Right lobe of liver (tissue), 4 donors: ENCODE measurements around the gene METTL27.
"Not testable (repeated sequence)": the region's sequence is repeated elsewhere in the genome, so short reads cannot be mapped to it uniquely, and the experiment has no call there.

Experiments
- CTCF ChIP-seq, 4 donors: fragments of 200-600 bp in 3 of 4; fragments of 450-650 bp in 1 of 4; IDR thresholded peaks; one replicate each; pipeline versions ENCODE4 v1.5.1 to v1.8.0; 2016 to 2022; ENCODE audit warnings: antibody characterized with exemption in 4 of 4, mild to moderate bottlenecking in 2 of 4
- POLR2A ChIP-seq: fragments of 450-650 bp; IDR thresholded peaks from one replicate; pipeline ENCODE4 v1.6.1; 2017; ENCODE audit warnings: antibody characterized with exemption, mild to moderate bottlenecking
- donor health status: DM: no; HTN: no; CAD: no.
- donor health status: DM: no; HTN: no; CAD: no.
- donor health status: DM: no; HTN: yes; CAD: no.

DNA sequence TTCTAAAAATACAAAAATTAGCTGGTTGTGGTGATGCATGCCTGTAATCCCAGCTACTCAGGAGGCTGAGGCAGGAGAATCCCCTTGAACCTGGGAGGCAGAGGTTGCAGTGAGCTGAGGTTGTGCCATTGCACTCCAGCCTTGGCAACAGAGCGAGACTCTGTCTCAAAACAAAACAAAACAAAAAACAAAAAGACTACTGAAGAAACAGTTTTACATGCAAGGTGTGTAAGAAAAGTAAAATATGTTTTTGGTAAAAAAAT lies 54.6 kb downstream of the METTL27 start:
- TF ChIP-seq CTCF (IDR thresholded peaks at IDR 0.05); POLR2A: not testable (repeated sequence)
